Kidney capillary endothelial cell (primary cell): ENCODE data around the gene HELQ.

Source experiments
- DNase-seq: peaks from one replicate; pipeline ENCODE4 v3.0.0-alpha.2; 2018; ENCODE audit warnings: low spot score

Gene HELQ

GRCh38 chr4:83369831-83370639 lies 85.6 kb downstream of the HELQ start:
- DNase-seq: no peak

- DNase-seq: no peak
Observed at GRCh38 chr4:83364312-83364711, 91.3 kb downstream of the HELQ start.

- no peak for DNase-seq
Observed at GRCh38 chr4:83362492-83363329, 92.9 kb downstream of the HELQ start.

GRCh38 chr4:83361416-83362103 lies 94.1 kb downstream of the HELQ start:
- no peak for DNase-seq

GRCh38 chr4:83360018-83360417 lies 95.6 kb downstream of the HELQ start:
- DNase-seq: no peak

- DNase-seq: no peak
Observed at GRCh38 chr4:83358410-83358809, 97.2 kb downstream of the HELQ start.
